WTC11 (cell line): Measurements from ENCODE around the gene AGAP1. TPM values are rescaled to one million over a fixed set of nuclear protein-coding genes. Genes with fewer than 3 reads are reported as not detected.

ENCODE experiments used
- ATAC-seq: fragments of 200-7000 bp; cut with Tn5 transposase; 2 replicates; pipeline ENCODE4 v1.10.0; 2021; ENCODE audit warnings: mild to moderate bottlenecking, moderate library complexity
- CTCF ChIA-PET: fragments of 300-600 bp; sonication (Branson Sonifier 250); formaldehyde crosslinking; loops from one replicate; lab custom pipeline; 2021; ENCODE audit warnings: antibody characterized with exemption; lab: Charles Lee
- POLR2A ChIA-PET: fragments of 350-600 bp; sonication (Branson Sonifier 250); formaldehyde crosslinking; loops from one replicate; lab custom pipeline; 2021; ENCODE audit warnings: antibody characterized with exemption; lab: Charles Lee
- DNase-seq: peaks from one replicate; pipeline ENCODE4 v3.0.0; 2021; ENCODE audit warnings: low spot score
- H3K27ac Mint-ChIP-seq: 2 replicates; pipeline ENCODE4 v1.8.0; 2021; ENCODE audit warnings: mixed read lengths
- H3K27me3 Mint-ChIP-seq: 2 replicates; pipeline ENCODE4 v1.8.0; 2021; ENCODE audit warnings: low read depth, mild to moderate bottlenecking, moderate library complexity, mixed read lengths
- H3K36me3 Mint-ChIP-seq: 2 replicates; pipeline ENCODE4 v1.8.0; 2021; ENCODE audit warnings: mixed read lengths
- H3K4me1 Mint-ChIP-seq: 2 replicates; pipeline ENCODE4 v1.8.0; 2022; ENCODE audit warnings: mixed read lengths
- H3K4me3 Mint-ChIP-seq: 2 replicates; pipeline ENCODE4 v1.8.0; 2021; ENCODE audit warnings: mild to moderate bottlenecking, moderate library complexity, mixed read lengths
- H3K9me3 Mint-ChIP-seq: 2 replicates; pipeline ENCODE4 v1.8.0; 2021; ENCODE audit warnings: mixed read lengths
- AR ChIP-seq: fragments of 250-450 bp; sonication (Bioruptor Pico); IDR thresholded peaks from 2 replicates; pipeline ENCODE4 v1.9.0; 2021; ENCODE audit warnings: mild to moderate bottlenecking
- CDX4 ChIP-seq: fragments of 250-450 bp; sonication (Bioruptor Pico); IDR thresholded peaks from 2 replicates; pipeline ENCODE4 v1.9.0; 2021; ENCODE audit warnings: moderate library complexity, mild to moderate bottlenecking, inconsistent platforms, borderline replicate concordance
- ERG ChIP-seq: fragments of 250-450 bp; sonication (Bioruptor Pico); IDR thresholded peaks from 2 replicates; pipeline ENCODE4 v1.8.0; 2021; ENCODE audit warnings: mild to moderate bottlenecking
- HMGA2 ChIP-seq: fragments of 250-450 bp; sonication (Bioruptor Pico); IDR thresholded peaks from 2 replicates; pipeline ENCODE4 v1.4.0; 2021; ENCODE audit warnings: mild to moderate bottlenecking, moderate library complexity
- IRF2 ChIP-seq: sonication (generic); formaldehyde crosslinking; IDR thresholded peaks from 2 replicates; pipeline ENCODE4 v1.8.0; 2022; ENCODE audit warnings: low read depth, missing genetic modification reagents, borderline replicate concordance
- JUN ChIP-seq: sonication (generic); formaldehyde crosslinking; IDR thresholded peaks from 2 replicates; pipeline ENCODE4 v1.8.0; 2023; ENCODE audit warnings: mild to moderate bottlenecking, missing genetic modification reagents
- NFE2L1 ChIP-seq: sonication (generic); formaldehyde crosslinking; IDR thresholded peaks from 2 replicates; pipeline ENCODE4 v1.8.1; 2023; ENCODE audit warnings: missing genetic modification reagents
- NR2C2 ChIP-seq: sonication (generic); formaldehyde crosslinking; IDR thresholded peaks from 2 replicates; pipeline ENCODE4 v1.8.0; 2022; ENCODE audit warnings: mild to moderate bottlenecking, missing genetic modification reagents
- OVOL2 ChIP-seq: fragments of 250-450 bp; sonication (Bioruptor Pico); IDR thresholded peaks from 2 replicates; pipeline ENCODE4 v1.9.0; 2021; ENCODE audit warnings: mild to moderate bottlenecking, borderline replicate concordance
- PRDM15 ChIP-seq: sonication (generic); formaldehyde crosslinking; IDR thresholded peaks from 2 replicates; pipeline ENCODE4 v1.8.0; 2022; ENCODE audit warnings: missing genetic modification reagents
- TEAD1 ChIP-seq: sonication (generic); formaldehyde crosslinking; IDR thresholded peaks from 2 replicates; pipeline ENCODE4 v1.8.0; 2022; ENCODE audit warnings: mild to moderate bottlenecking, missing genetic modification reagents
- TP53 ChIP-seq: sonication (generic); formaldehyde crosslinking; IDR thresholded peaks from 2 replicates; pipeline ENCODE4 v1.8.1; 2023; ENCODE audit warnings: mild to moderate bottlenecking, missing genetic modification reagents
- USF1 ChIP-seq: sonication (generic); formaldehyde crosslinking; IDR thresholded peaks from 2 replicates; pipeline ENCODE4 v1.8.0; 2022; ENCODE audit warnings: mild to moderate bottlenecking, missing genetic modification reagents
- ZNF416 ChIP-seq: fragments of 250-450 bp; sonication (Bioruptor Pico); IDR thresholded peaks from 2 replicates; pipeline ENCODE4 v1.9.0; 2021; ENCODE audit warnings: mild to moderate bottlenecking, inconsistent platforms
- ZNF423 ChIP-seq: fragments of 250-450 bp; sonication (Bioruptor Pico); IDR thresholded peaks from 2 replicates; pipeline ENCODE4 v2.1.2; 2022; ENCODE audit warnings: mild to moderate bottlenecking, moderate library complexity
- ZSCAN18 ChIP-seq: fragments of 250-450 bp; sonication (Bioruptor Pico); IDR thresholded peaks from 2 replicates; pipeline ENCODE4 v2.1.2; 2022; ENCODE audit warnings: mild to moderate bottlenecking, moderate library complexity
- total RNA-seq: library from RNA; stranded (reverse); gene quantifications from 3 replicates; pipeline ENCODE4 v1.2.3, GENCODE V29; 2021

AGAP1 gene
- total RNA-seq, 1 experiment from 2014 or later: 49.3 TPM

GRCh38 chr2:236177967-236178889 is 684.4 kb downstream of the AGAP1 start (continued):
- no peak for TF ChIP-seq AR (CRISPR knock-in tag)

- Mint-ChIP-seq H3K36me3 (peaks cover 1% of the 10 kb centered on the region; the same call in 1 of the 2 replicates), H3K4me1 (peaks cover 44% of the 10 kb centered on the region), H3K27ac (no peak overlapping the region), H3K27me3 (peaks cover 58% of the 10 kb centered on the region), H3K4me3 (peak overlapping the region; percentile 76), H3K9me3 (peaks cover 6% of the 10 kb centered on the region)
- ChIA-PET POLR2A (interaction anchor here (0.6 kb wide), 1 partner anchor 55 kb away, joined by 3 read pairs; no protein-coding TSS in a partner anchor), CTCF (interaction anchor here (0.5 to 3.9 kb wide), 39 partner anchors 10 to 570 kb away, joined by 3 to 41 read pairs (median 5); partner anchors contain the start of gene GBX2)
- ATAC-seq (no peak), DNase-seq (no peak)
- TF ChIP-seq IRF2 (no peak), ERG (no peak), ZNF423 (CRISPR knock-in tag) (no peak), NR2C2 (CRISPR knock-in tag) (no peak), HMGA2 (CRISPR knock-in tag) (no peak), CDX4 (CRISPR knock-in tag) (no peak), ZNF416 (CRISPR knock-in tag) (no peak), TEAD1 (CRISPR knock-in tag) (no peak), JUN (CRISPR knock-in tag) (no peak), OVOL2 (no peak), NFE2L1 (CRISPR knock-in tag) (no peak), USF1 (CRISPR knock-in tag) (no peak), TP53 (CRISPR knock-in tag) (no peak), ZSCAN18 (CRISPR knock-in tag) (no peak), PRDM15 (CRISPR knock-in tag) (no peak)
Observed at GRCh38 chr2:236178890-236179235, 685.0 kb downstream of the AGAP1 start.
